ENCODE data around the gene PSIP1. TPM values are rescaled to one million over a fixed set of nuclear protein-coding genes. Genes with fewer than 3 reads are reported as not detected.

Gene PSIP1
- total and polyA plus RNA-seq, 9 of the 15 experiments (the other 6 are each of a cell fraction or from before 2014, with no cell fraction given) = 18.8 to 119 (median 59.9) TPM

- CTCF ChIA-PET (ENCODE audit: low intra/inter-chr PET ratio) = no interaction called here
- no peak overlapping the region for H3K27ac ChIP-seq (ENCODE audit: extremely low read depth, low read depth, low read length)
- no peaks in the 10 kb centered on the region for H3K9me3 ChIP-seq (replicated peaks; ENCODE audit: control insufficient read depth, insufficient read depth, low read depth, low read length)
- WGBS (ENCODE audit: insufficient coverage, low coverage, missing lambda C conversion rate) = 90% methylated on average over 3 of the region's 3 CpGs
- H3K4me3 ChIP-seq = no peak overlapping the region
- H3K9me1 ChIP-seq (ENCODE audit: control insufficient read depth, insufficient read depth, low read length) = no peaks in the 10 kb centered on the region
- in situ Hi-C loops (cut with MboI) = no loop called here
- peaks cover 88% of the 10 kb centered on the region for H3K36me3 ChIP-seq (ENCODE audit: control insufficient read depth, insufficient read depth, low read length)
- ATAC-seq = no peak
- FAIRE-seq = no peak
- no peaks in the 10 kb centered on the region for H3K79me2 ChIP-seq (ENCODE audit: control insufficient read depth, insufficient read depth, low read length)
- no peaks in the 10 kb centered on the region for H3K27me3 ChIP-seq (ENCODE audit: control insufficient read depth in 2 of 2, insufficient read depth in 2 of 2, low read length in 2 of 2)
- no peaks in the 10 kb centered on the region for H3K4me1 ChIP-seq (replicated peaks in 1 of 2; ENCODE audit: control insufficient read depth in 2 of 2, insufficient read depth in 2 of 2, low read length in 2 of 2)
- no peak for DNase-seq (ENCODE audit: extremely low read depth in 1 of 4, low spot score in 3 of 4)
- no peaks in the 10 kb centered on the region for H4K20me1 ChIP-seq (replicated peaks; ENCODE audit: control insufficient read depth, insufficient read depth, low read length)
- H2AFZ ChIP-seq (ENCODE audit: low read depth, low read length) = no peak overlapping the region
- TF ChIP-seq RBM39 (optimal IDR thresholded peaks at IDR 0.05; ENCODE audit: low read depth, low read length) = no peak
- no peak for TF ChIP-seq ZFPM2 (CRISPR knock-in tag; IDR thresholded peaks at IDR 0.05)
- TF ChIP-seq DEAF1 (CRISPR knock-in tag; IDR thresholded peaks at IDR 0.05) = no peak
- no peak for TF ChIP-seq NFXL1 (CRISPR knock-in tag; IDR thresholded peaks at IDR 0.05)
- no peak for TF ChIP-seq ZFP1 (CRISPR knock-in tag; IDR thresholded peaks at IDR 0.05)
- TF ChIP-seq RBM22 (IDR thresholded peaks at IDR 0.05; ENCODE audit: low read depth, low read length, poor library complexity, severe bottlenecking) = no peak
- no peak for TF ChIP-seq ZBTB12 (CRISPR knock-in tag; IDR thresholded peaks at IDR 0.05)
- no peak for TF ChIP-seq CTCF (IDR thresholded peaks at IDR 0.05 in 2 of 3, conservative IDR thresholded peaks at IDR 0.05 in 1 of 3; ENCODE audit: insufficient read depth in 2 of 3, low read depth in 1 of 3, low read length in 3 of 3)
- no peak for TF ChIP-seq ZSCAN32 (CRISPR knock-in tag; IDR thresholded peaks at IDR 0.05)
- no peak for TF ChIP-seq SP2 (IDR thresholded peaks at IDR 0.05; ENCODE audit: extremely low read depth, low read depth, low read length, poor library complexity, severe bottlenecking)
- no peak for TF ChIP-seq MBD2 (IDR thresholded peaks at IDR 0.05; ENCODE audit: borderline replicate concordance, low read depth)
- no peak for TF ChIP-seq SIRT6 (IDR thresholded peaks at IDR 0.05; ENCODE audit: low read depth, low read length)
- TF ChIP-seq CBX5 (IDR thresholded peaks at IDR 0.05; ENCODE audit: borderline replicate concordance, low read depth) = no peak
- TF ChIP-seq CEBPB (tag; IDR thresholded peaks at IDR 0.05) = no peak
- no peak for TF ChIP-seq CREB5 (CRISPR knock-in tag; IDR thresholded peaks at IDR 0.05)
- TF ChIP-seq JUNB (CRISPR knock-in tag; conservative IDR thresholded peaks at IDR 0.05) = no peak
- no peak overlapping the region for H3K4me2 ChIP-seq (ENCODE audit: insufficient read depth, low read length)
- no peak overlapping the region for H3K9ac ChIP-seq (ENCODE audit: insufficient read depth in 1 of 2, low read depth in 2 of 2, low read length in 2 of 2)
- intact Hi-C loops (cut with micrococcal nuclease) = no loop called here
- BruUV-seq (replicated peaks) = no TSS peak
- POLR2A ChIA-PET = interaction anchor here (0.7 kb wide), 1 partner anchor 15 kb away, joined by 4 read pairs; no protein-coding TSS in a partner anchor
Measured at GRCh38 chr9:15468145-15468544, 42.6 kb downstream of the PSIP1 start.

All from K562 (cell line).